NCI-H446 (cell line): Measurements from ENCODE around the gene SORL1.
A peak's percentile ranks its signal among the peaks of the same experiment; 100 is the strongest.

Source experiments
- DNase-seq, 2 experiments: peaks; one replicate each; lab custom pipeline; 2025; lab: John Stamatoyannopoulos, UW

Gene SORL1

GRCh38 chr11:121657146-121657545 lies 205.0 kb downstream of the SORL1 start:
- no peak for DNase-seq

- no peak for DNase-seq
These were observed 207.7 kb downstream of the SORL1 start for GRCh38 chr11:121659811-121660210.

GRCh38 chr11:121661880-121662486 lies 209.9 kb downstream of the SORL1 start:
- no peak for DNase-seq

- DNase-seq, result no peak
These were observed 212.0 kb downstream of the SORL1 start for GRCh38 chr11:121664144-121664543.

- DNase-seq, result peak in 1 of 2 experiments; percentile 11
These were observed 213.2 kb downstream of the SORL1 start for GRCh38 chr11:121665206-121665838.

GRCh38 chr11:121667836-121668235 lies 215.7 kb downstream of the SORL1 start:
- DNase-seq, result no peak

- no peak for DNase-seq
These were observed 217.3 kb downstream of the SORL1 start for GRCh38 chr11:121669422-121669821.

GRCh38 chr11:121670266-121670665 lies 218.2 kb downstream of the SORL1 start:
- DNase-seq, result no peak

GRCh38 chr11:121670805-121671282 lies 218.7 kb downstream of the SORL1 start:
- DNase-seq, result peak in 1 of 2 experiments; percentile 8

- peak in 1 of 2 experiments; percentile 60 for DNase-seq
These were observed 219.4 kb downstream of the SORL1 start for GRCh38 chr11:121671283-121672168.

GRCh38 chr11:121672630-121673487 lies 220.7 kb downstream of the SORL1 start:
- DNase-seq, result no peak

GRCh38 chr11:121681550-121682268 lies 229.6 kb downstream of the SORL1 start:
- DNase-seq, result no peak
